Progenitor cell of endocrine pancreas (in vitro differentiated cells): ENCODE measurements around the gene ITPRIPL2. TPM values are rescaled to one million over a fixed set of nuclear protein-coding genes. Genes with fewer than 3 reads are reported as not detected.
A peak's percentile ranks its signal among the peaks of the same experiment; 100 is the strongest.

ENCODE experiments used
- DNase-seq: peaks from one replicate; pipeline ENCODE4 v3.0.0; 2021; ENCODE audit warnings: low spot score; ENCODE audit not compliant: unreplicated experiment
- H3K27ac Mint-ChIP-seq: 2 replicates; pipeline ENCODE4 v1.8.0; 2021; ENCODE audit warnings: mild to moderate bottlenecking, moderate library complexity, mixed read lengths
- H3K27me3 Mint-ChIP-seq: 2 replicates; pipeline ENCODE4 v1.8.0; 2021; ENCODE audit warnings: mixed read lengths
- H3K36me3 Mint-ChIP-seq: 2 replicates; pipeline ENCODE4 v1.8.0; 2022; ENCODE audit warnings: mixed read lengths; ENCODE audit not compliant: insufficient read depth
- H3K4me1 Mint-ChIP-seq: 2 replicates; pipeline ENCODE4 v1.8.0; 2021; ENCODE audit warnings: low read depth, mixed read lengths
- H3K4me3 Mint-ChIP-seq: 2 replicates; pipeline ENCODE4 v1.8.0; 2021; ENCODE audit warnings: low read depth, mild to moderate bottlenecking, moderate library complexity, mixed read lengths
- H3K9me3 Mint-ChIP-seq: 2 replicates; pipeline ENCODE4 v1.8.0; 2021; ENCODE audit warnings: low read depth, mixed read lengths
- total RNA-seq: library from RNA; stranded (reverse); gene quantifications from 2 replicates; pipeline ENCODE4 v1.2.1, GENCODE V29; 2021
- TF ChIP-seq, protein P1 (sequence below): fragments of 200-600 bp; sonication (generic); IDR thresholded peaks from one replicate; pipeline ENCODE4 v1.5.0; 2021; ENCODE audit warnings: antibody characterized with exemption, mild to moderate bottlenecking; ENCODE audit not compliant: unreplicated experiment

Gene ITPRIPL2
- total RNA-seq, 1 donor from 2014 or later, result 12.0 TPM

GRCh38 chr16:19071811-19072777 lies 41.7 kb upstream of the ITPRIPL2 start:
- peak; percentile 45 for DNase-seq
- H3K9me3 Mint-ChIP-seq, result no peaks in the 10 kb centered on the region
- H3K36me3 Mint-ChIP-seq, result peaks cover 17% of the 10 kb centered on the region
- TF ChIP-seq, protein P1, sequence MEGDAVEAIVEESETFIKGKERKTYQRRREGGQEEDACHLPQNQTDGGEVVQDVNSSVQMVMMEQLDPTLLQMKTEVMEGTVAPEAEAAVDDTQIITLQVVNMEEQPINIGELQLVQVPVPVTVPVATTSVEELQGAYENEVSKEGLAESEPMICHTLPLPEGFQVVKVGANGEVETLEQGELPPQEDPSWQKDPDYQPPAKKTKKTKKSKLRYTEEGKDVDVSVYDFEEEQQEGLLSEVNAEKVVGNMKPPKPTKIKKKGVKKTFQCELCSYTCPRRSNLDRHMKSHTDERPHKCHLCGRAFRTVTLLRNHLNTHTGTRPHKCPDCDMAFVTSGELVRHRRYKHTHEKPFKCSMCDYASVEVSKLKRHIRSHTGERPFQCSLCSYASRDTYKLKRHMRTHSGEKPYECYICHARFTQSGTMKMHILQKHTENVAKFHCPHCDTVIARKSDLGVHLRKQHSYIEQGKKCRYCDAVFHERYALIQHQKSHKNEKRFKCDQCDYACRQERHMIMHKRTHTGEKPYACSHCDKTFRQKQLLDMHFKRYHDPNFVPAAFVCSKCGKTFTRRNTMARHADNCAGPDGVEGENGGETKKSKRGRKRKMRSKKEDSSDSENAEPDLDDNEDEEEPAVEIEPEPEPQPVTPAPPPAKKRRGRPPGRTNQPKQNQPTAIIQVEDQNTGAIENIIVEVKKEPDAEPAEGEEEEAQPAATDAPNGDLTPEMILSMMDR, result peak; percentile 70
- no peaks in the 10 kb centered on the region for H3K27me3 Mint-ChIP-seq
- H3K4me3 Mint-ChIP-seq, result no peak overlapping the region
- no peak overlapping the region for H3K27ac Mint-ChIP-seq
- peaks cover 2% of the 10 kb centered on the region for H3K4me1 Mint-ChIP-seq

GRCh38 chr16:19073344-19073743 lies 40.4 kb upstream of the ITPRIPL2 start:
- no peaks in the 10 kb centered on the region for H3K4me1 Mint-ChIP-seq
- H3K4me3 Mint-ChIP-seq, result no peak overlapping the region
- TF ChIP-seq, protein P1, result no peak
- H3K27me3 Mint-ChIP-seq, result no peaks in the 10 kb centered on the region
- DNase-seq, result no peak
- H3K9me3 Mint-ChIP-seq, result no peaks in the 10 kb centered on the region
- peaks cover 20% of the 10 kb centered on the region for H3K36me3 Mint-ChIP-seq
- no peak overlapping the region for H3K27ac Mint-ChIP-seq

DNA sequence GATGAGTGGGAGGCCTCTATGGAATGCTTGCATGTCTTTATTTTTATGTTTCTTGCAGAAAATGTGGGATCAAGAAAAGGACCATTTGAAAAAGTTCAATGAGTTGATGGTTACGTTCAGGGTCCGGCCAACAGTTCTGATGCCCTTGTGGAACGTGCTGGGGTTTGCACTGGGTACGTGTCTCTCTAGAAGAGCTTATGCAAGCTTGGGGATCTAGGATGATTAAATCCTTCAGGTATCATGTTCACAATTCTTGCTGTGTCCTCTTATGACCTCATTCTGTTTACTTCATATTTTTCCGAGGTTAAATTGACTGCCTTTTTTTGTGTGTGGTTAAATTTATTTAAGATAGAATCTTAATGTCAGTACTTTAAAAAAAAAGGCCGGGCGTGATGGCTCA lies 39.9 kb upstream of the ITPRIPL2 start:
- H3K27me3 Mint-ChIP-seq, result no peaks in the 10 kb centered on the region
- no peak for DNase-seq
- no peak overlapping the region for H3K4me3 Mint-ChIP-seq
- H3K36me3 Mint-ChIP-seq, result peaks cover 24% of the 10 kb centered on the region
- H3K9me3 Mint-ChIP-seq, result no peaks in the 10 kb centered on the region
- H3K4me1 Mint-ChIP-seq, result no peaks in the 10 kb centered on the region
- TF ChIP-seq, protein P1, result no peak
- H3K27ac Mint-ChIP-seq, result no peak overlapping the region

DNA sequence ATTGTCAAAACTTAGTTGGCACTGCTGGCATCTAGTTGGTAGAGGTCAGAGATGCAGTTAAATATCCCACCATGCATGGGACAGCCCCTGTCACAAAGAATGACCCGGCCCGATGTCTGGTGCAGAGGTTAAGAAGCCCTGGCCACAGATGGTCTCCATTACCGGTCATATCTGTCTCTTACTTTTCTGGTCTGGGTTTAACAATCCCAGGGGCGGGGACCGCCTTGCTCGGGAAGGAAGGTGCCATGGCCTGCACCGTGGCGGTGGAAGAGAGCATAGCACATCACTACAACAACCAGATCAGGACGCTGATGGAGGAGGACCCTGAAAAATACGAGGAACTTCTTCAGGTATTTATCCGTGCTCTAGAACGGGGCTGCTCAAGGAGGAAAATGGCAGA lies 38.3 kb upstream of the ITPRIPL2 start:
- Mint-ChIP-seq H3K9me3 (no peaks in the 10 kb centered on the region), H3K4me1 (no peaks in the 10 kb centered on the region), H3K4me3 (no peak overlapping the region), H3K27ac (no peak overlapping the region), H3K27me3 (no peaks in the 10 kb centered on the region), H3K36me3 (peaks cover 36% of the 10 kb centered on the region)
- TF ChIP-seq, protein P1, result no peak
- DNase-seq, result no peak

DNA sequence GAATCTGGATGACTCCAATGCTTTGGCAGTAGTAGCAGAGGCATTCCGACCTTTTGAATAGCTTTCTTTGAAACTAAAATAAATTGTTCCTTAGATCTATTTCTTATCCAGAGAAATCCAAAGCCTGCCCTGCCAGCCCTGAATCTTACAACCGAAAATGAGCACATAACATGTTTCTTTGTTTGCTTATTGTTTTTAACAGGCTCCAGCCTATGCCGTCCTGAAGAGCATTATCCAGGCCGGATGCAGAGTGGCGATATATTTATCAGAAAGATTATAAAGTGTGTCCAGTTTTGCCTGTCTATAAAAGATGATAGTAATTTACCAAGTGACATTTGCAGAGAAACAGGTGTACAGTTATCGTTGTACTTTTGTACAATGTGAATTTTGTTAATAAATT lies 35.9 kb upstream of the ITPRIPL2 start:
- TF ChIP-seq, protein P1, result no peak
- peaks cover 44% of the 10 kb centered on the region for H3K36me3 Mint-ChIP-seq
- H3K9me3 Mint-ChIP-seq, result no peaks in the 10 kb centered on the region
- no peak overlapping the region for H3K27ac Mint-ChIP-seq
- no peaks in the 10 kb centered on the region for H3K4me1 Mint-ChIP-seq
- no peak overlapping the region for H3K4me3 Mint-ChIP-seq
- DNase-seq, result no peak
- no peaks in the 10 kb centered on the region for H3K27me3 Mint-ChIP-seq
